ENCODE measurements around the gene LARGE2.
"Not testable (repeated sequence)": the region's sequence is repeated elsewhere in the genome, so short reads cannot be mapped to it uniquely, and the experiment has no call there.

The LARGE2 gene

DNA sequence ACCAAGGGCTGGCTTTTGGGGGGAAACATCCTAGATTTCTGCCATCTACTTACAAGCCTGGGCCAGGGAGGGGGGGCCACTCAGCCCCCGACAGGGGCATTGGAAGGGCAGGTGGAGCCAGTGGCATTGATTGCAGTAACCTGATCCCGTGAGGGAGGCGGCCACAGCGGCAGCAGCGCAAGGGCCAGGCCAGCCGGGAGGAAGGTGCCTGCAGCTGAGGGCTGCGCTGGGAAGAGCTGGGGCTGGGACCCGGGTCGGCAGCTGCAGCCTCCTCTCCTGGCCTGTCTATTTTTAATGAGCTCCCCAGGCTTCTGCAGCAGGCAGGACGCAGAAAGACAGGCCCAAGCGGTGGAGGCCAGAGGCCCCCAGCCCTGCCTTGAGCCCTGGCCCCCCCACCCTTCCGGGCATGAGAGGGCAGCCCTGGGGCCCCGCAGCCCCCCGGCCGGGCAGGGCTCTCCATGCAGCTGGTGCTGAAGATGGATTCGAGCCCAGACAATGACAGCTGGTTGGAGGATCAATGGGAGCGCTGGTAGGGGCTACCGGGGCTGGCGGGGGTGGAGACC, 26.0 kb upstream of the LARGE2 start:
- DNase-seq: no peak

DNA sequence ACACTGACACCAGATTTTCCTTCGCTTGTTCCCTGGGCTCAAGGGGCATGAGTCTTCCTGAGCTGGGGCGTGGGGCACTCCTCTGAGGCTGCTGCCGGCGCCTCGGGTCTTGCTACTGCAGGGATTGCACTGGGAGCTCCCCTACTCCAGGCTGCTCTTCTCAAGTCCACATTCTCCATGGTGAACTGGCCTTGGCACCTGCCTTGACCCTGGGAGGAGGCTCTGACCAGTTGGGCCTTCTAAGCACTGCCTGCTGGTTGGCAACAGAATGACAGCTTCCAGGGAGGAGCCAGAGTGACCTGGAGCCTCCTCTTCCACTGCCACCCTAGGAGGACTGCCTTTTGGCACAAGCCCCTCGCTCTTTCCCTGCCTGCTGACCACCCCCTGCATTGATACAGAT, 24.9 kb upstream of the LARGE2 start:
- no peak for DNase-seq

GRCh38 chr11:45899086-45899447, 23.4 kb upstream of the LARGE2 start:
- DNase-seq: no peak

DNA sequence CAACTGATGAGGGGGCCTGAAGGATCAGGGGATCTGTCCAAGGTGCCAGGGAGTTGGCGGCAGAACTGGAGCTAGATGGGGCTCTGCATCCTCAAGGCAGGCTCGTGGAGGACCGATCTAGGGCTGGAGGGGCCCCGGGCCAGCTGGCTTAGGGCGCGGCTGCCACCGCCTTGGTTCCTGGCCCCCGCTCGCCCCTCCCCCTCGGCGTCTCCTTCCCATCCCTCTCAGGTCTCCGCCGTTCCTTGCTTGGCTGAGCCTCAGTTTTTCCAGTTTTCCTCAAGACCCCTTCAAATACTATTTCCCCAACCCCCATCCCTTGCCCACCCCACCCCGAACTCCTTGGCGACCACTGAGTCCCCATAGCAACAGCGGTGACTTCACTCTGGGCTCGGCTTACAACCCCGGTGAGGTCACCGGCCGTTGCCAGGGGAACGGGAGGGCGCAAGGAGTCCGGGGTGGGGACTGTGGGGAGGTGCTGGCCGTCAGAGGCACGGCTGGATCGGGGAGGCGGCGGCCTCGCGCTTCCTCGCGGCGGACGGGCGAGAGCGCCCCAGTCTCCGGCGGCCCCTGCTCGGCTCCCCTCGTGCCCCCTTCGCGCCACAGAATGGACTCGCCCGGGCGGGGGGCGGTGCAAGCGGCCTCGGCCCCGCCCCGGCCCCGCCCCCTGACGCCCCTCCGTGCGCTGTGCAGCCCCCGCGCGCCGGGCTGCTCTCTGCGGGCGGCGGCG, 22.8 kb upstream of the LARGE2 start:
- DNase-seq: peak; percentile 78 to 88 (median 79)

- DNase-seq: not testable (repeated sequence)
Measured at GRCh38 chr11:45900175-45900800, 22.2 kb upstream of the LARGE2 start.

GRCh38 chr11:45900916-45901617, 21.4 kb upstream of the LARGE2 start:
- no peak for DNase-seq

GRCh38 chr11:45901626-45902025, 20.8 kb upstream of the LARGE2 start:
- no peak for DNase-seq

- no peak for DNase-seq
Measured at GRCh38 chr11:45902452-45903380, 19.7 kb upstream of the LARGE2 start.

GRCh38 chr11:45904309-45904915, 18.0 kb upstream of the LARGE2 start:
- DNase-seq: no peak

DNA sequence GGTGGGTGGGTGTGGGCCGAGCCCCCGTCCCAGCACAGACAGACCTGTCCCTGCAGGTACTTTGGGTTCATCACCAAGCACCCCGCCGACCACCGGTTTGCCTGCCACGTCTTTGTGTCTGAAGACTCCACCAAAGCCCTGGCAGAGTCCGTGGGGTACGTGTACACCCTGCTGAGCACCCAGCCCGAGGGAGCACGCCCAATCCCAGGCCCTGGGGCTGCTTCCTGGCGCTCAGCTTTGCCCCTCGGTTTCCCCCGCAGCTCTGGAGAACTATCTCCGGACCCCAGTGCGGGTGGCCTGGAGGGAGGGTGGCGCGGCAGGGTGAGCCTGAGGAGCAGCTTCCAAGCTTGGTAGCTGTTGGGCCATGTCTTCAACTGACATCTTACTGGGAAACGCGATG, 17.4 kb upstream of the LARGE2 start:
- DNase-seq: no peak

GRCh38 chr11:45905576-45905975, 16.9 kb upstream of the LARGE2 start:
- not testable (repeated sequence) for DNase-seq

GRCh38 chr11:45906096-45906682, 16.3 kb upstream of the LARGE2 start:
- DNase-seq: peak; percentile 77 to 85 (median 83)

DNA sequence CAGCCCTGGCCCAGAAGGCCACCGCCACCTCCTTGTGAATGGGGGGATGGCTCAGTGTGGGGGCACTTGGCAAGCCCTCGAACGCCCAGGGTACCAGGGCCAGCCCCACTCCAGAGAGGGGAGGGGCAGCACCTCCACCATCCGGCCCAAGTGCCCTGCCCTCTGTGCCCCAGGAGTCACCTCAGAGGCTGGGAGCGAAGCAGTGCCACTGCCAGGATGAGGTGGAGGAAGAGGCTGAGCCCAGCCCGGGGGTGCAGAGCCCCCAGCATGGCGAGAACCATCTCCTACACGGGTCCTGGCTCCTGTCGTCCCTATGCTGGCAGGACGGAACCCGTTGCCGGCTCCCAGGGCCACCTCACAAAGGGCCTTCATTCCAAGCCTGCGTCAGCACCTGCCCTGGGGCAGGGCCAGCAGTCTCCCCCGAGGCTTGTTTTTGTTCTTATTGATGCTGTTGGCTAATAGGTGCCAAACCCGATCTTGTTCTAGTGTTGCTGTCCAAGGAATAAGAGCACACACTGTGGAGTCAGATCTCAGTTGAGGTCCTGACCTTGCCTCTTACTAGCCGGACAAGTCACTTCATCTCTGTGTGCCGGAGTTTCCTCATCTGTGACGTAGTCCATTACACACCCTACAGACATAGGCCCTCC, 15.4 kb upstream of the LARGE2 start, which contains the start of gene FREY1:
Gene FREY1 (minus strand): TSS at position 307 of the 647 bp plus-strand sequence. CDS start 26 bp downstream, at position 281.
- DNase-seq: peak in 1 of 3 donors; percentile 17

DNA sequence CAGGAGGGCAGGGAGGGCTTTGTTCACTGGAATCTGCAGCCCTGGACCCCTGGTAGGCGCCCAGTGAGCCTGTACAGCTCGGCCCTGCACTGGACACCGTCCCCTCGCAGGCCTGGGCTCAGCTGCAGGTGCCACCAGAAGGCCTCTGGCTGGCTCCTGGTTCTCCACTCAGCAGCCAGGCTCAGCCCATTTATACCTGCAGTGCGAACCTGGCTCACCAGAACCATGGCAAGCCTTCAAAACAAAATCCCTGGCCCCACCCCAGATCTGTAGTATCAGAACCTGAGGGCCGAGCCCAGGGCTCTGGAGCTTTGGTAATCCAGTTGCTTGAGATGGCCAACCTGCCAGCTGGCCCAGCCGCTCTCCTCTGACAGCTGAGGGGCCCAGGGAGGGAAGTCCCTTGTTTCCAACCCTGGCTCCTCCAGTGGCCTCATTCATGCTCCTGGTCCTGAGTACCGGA, 14.5 kb upstream of the LARGE2 start:
- DNase-seq: no peak

- no peak for DNase-seq
Measured at GRCh38 chr11:45909594-45910475, 12.6 kb upstream of the LARGE2 start.

- DNase-seq: no peak
Measured at GRCh38 chr11:45910623-45911022, 11.8 kb upstream of the LARGE2 start.

- no peak for DNase-seq
Measured at GRCh38 chr11:45913514-45913913, 8.9 kb upstream of the LARGE2 start.

DNA sequence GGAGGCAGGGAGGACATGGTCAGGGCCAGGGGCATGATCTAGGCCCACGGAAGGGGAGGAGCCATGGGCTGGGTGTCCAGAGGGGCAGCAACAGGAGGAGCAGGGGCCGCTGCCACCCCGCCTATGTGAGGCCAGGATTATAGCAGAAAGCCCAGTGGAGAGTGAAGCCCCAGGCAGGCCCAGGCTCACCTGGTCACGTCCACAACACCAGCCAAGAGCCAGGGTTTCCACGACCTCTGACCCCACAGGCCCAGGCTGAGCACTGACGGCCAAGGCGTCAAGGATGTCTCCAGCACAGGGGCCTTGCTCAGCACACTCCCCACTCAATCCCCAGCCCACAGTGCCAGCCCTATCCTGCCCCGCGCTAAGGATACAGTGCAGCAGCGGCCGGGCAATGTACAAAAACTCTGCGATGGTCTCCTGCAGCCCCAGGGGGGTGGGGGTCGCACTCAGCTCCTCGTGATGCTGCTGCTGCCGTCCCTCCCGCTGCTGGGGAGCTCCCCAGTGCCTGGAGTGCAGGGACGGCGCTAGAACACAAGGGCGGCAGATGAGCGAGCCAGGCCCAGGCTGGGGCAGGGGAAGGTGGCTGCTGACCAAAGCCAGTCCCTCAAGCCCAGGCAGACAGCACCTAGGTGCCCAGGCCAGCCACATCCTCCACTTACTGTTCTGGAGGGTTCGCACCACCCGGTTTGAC, 8.4 kb upstream of the LARGE2 start:
- no peak for DNase-seq

- no peak for DNase-seq
Measured at GRCh38 chr11:45915446-45915845, 7.0 kb upstream of the LARGE2 start.

Data from suppressor macrophage treated with lipopolysaccharide for 1 hour (primary cell).